NCI-H1694 treated with DMSO at 0.1 percent for 48 hours (cell line): ENCODE data around the gene CCKAR.
"Not testable (repeated sequence)": the region's sequence is repeated elsewhere in the genome, so short reads cannot be mapped to it uniquely, and the experiment has no call there.

Experiments
- DNase-seq: peaks from one replicate; lab custom pipeline; 2025; lab: John Stamatoyannopoulos, UW

Gene CCKAR, protein sequence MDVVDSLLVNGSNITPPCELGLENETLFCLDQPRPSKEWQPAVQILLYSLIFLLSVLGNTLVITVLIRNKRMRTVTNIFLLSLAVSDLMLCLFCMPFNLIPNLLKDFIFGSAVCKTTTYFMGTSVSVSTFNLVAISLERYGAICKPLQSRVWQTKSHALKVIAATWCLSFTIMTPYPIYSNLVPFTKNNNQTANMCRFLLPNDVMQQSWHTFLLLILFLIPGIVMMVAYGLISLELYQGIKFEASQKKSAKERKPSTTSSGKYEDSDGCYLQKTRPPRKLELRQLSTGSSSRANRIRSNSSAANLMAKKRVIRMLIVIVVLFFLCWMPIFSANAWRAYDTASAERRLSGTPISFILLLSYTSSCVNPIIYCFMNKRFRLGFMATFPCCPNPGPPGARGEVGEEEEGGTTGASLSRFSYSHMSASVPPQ

DNA sequence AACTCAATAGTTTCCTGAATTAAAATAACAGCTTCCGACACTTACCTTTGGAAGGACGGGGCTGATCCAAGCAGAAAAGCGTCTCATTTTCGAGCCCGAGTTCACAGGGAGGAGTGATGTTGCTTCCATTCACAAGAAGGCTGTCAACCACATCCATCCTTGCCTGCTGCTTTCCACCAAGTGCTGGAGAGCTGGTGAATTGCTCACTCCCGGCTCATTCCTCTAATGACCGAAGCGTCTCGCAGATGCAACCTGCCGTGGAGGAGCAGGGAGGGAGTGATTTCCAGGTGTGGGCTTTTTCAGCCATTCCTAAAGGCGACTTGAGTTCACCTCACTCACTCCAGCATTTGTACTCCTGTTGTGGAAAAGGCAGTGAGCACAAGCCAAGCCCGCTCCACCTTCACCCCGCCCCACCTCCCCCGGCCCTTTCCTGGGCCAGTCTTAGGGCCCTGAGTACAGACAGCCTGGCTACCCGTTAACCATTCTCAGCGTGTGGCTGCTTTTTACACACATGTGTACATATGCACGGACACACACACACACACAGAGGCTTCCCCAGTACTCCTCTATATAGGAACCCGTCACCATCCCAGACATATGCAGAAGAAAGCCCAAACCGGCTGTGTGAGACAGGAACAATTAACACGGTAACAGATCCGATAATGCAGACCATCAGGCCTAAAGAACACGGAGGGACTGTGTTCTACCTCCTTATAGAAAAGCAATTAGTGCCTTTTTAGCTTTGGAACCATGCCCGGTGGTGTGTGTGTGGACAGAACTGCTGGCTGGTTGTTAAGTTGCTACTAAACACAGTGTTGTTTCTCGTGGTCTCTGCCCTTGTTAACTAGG is at the start of gene CCKAR:
Gene CCKAR (minus strand): TSS at position 374 of the 849 bp plus-strand sequence. CDS start 217 bp downstream, at position 157.
- no peak for DNase-seq

DNA sequence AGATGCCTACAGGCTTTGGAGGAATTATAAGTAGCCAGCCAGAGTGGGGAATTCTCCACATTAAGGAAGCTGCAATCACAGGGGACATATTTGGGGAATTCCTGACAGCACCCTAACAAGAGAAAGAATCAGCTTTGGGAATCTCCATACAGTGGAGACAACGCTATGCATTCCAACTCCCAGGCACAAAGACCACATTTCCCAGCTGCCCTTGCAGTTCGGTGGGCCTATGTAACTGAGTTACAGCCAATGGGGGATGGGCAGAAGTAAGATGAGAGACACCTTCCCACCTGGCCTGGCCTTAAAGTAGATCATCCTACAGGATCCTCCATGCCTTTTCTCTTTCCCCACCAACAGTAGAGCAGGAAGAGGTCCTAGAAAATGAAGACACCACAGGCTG is 43.4 kb upstream of the CCKAR start:
- no peak for DNase-seq

DNA sequence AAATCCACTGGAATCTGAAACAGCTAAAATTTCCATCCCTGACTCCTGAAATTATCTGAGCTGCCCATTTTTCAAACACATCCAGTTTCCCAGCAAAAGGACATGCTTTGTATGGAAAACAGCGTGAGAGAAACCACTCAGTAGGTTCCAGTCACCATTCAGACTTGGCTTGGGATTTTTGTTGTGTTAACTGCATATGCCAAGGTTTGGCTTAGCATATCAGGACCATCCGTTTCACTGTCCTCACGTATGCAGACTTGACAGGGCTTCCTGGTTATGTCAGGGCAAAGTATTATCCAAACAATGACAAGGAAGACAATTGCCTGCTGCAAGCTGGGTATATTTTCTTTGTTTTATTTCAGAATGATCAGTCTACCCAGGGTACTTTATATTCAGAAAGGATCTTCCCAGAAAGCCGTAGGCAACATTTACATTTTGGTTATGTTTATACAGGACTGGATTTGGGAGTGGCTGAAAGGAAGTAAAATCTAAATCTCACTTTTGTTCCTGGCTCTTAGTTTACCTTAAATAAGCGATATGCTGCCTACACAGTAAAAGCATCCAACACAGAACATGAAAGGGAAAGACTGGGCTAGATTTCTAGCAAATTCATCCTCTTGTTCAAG is 41.3 kb upstream of the CCKAR start:
- DNase-seq: no peak

DNA sequence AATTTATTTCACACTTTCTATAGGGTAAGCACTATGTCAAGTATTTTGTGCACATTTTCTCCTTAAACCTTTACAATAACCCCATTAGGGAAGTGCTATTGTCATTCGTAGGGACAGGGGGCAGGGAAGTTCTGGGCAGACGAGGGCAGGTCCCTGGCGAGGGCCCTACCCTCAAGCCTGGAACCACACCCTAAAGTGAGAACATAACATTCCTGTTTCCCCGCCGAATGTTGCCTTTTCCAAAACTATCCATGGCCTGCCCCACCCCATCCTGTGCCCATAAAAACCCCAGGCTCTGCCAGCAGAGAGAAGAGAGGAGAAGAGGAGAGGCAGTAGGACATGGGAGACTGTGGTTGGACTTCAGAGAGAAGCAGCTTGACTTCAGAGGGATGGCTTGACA is 39.8 kb upstream of the CCKAR start:
- DNase-seq: no peak

DNA sequence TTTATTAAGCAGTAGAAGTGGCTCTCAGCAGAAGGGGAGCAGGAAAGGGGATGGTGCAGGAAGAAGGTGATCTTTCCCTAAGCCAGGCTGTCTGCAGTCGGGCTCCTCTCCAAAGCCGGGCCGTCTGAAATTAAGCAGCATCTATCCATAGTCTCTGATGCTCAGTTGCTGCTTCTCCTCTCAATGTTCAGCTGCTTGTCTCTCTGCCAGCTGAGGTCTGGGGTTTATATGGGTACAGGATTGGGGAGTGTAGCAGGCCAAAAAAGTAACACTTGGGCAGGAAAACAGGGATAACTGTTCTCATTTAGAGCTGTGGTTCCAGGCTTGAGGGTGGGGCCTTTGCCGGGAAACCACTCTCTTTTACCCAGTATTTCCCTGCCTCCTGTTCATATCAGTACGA is 39.2 kb upstream of the CCKAR start:
- no peak for DNase-seq

DNA sequence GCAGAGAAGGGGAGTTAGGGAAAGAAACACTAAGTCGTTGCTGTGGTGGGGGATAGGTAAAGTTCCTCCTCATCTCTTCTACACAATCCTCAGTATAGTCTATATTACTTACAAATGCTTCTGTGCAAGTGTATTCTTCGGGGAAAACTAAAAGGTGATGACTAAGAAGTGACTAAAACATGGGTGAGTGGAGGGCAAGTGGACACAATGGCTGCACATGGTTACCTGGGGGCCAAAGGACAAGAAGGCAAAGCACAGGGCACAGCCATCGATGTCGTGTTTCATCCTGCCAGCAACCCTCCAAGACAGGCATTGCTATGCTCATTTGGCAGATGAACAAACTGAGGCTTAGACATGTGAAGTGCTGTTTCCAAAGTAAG is 35.5 kb upstream of the CCKAR start:
- no peak for DNase-seq

DNA sequence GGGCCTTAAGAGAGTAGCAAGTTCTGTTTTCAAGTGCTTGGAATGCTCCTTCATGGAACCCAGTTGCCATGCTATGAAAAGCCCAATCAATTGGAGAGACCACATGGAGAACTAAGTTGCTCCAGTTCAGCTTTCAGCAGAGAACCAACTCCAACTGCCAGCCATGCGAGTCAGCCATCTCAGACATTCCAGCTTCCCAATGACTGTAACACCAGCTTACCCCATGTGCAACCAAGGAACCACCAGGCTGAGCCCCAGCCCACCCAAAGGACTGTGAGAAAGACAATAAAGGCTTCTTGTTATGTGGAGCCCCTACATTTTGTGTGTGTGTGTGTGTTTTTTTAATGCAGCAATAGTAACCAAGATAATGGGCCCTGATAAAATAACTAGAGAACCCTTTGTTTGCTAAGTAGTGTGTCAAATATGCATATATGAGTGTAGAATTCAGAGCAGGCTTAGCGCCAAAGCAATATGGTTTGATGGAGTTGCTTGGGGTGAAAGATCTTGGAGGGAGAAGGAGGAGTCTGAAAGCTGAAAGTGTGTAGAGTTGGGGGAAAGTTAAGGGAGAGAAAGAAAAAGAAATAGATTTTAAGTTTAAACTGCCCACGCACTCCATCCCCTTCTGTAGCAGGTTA is 35.0 kb upstream of the CCKAR start:
- no peak for DNase-seq

DNA sequence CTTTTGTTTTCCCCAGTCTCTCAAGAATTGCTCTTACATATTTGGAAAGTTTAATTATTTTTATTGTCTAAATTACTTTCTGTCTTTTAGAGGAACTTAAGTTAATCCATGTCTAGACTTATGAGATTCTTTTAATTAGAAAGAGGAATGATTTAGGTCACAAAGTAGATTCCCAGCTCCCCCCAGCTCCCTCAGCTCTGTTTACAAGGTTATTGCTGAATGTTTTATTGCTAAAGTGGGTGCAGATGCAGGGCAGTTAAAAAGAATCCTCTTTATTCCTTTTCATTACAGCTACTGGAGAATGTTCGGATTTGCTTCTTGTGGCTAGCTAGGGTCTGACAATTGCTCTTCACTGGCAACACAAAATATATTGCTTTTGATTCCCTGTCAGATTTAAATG is 33.7 kb upstream of the CCKAR start:
- DNase-seq: no peak

DNA sequence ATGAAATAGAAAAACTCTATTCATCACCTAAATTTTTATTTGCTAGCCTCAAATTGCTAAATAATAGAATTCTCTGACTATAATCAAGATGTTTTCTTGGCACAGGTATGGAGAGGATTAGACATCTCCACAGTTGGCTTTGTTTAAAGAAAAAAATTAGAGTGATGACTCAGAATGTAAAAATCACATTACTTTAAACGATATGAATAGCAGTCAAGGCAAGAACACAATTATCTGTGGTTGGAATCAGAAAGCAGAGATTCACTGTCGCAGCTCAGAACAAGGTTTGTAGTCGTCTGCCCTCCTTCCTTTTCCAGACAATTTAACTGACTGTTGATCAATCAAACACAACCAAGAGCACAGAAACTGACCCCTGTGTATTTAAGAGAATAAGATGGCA is 32.2 kb upstream of the CCKAR start:
- no peak for DNase-seq

DNA sequence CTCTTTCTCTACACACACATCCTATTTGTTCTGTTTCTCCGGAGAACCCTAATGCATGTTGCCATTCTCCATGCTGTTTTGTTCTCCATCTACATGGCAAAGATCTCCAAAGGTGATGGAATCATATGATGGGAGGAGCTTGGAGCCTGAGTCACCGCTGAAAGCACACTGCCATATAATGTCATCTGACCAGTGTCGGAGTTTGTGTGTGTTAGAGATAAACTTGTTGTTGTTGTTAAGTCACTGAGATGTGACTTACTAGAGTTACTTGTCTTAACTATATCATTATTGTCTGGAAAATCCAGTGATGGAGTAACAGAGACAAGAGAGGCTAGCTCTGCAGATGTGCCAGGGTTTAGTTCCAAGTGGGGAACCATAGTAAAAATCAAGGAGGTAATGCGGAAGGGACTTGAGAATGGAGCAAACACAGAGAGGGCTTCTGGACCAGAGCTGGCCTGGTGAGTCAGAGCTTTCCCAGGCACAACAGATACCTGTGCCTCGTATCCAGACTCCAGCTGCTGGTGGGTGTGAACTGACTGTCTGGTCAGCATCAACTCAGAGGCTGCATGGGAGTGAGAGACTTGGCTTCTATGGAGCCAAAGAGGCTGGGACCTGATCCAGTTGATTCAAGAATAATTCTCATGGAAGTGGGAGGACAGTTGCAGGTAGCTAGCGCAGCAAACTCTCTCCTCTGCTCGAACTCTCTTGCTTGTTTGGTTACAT is 30.6 kb upstream of the CCKAR start:
- DNase-seq: no peak

DNA sequence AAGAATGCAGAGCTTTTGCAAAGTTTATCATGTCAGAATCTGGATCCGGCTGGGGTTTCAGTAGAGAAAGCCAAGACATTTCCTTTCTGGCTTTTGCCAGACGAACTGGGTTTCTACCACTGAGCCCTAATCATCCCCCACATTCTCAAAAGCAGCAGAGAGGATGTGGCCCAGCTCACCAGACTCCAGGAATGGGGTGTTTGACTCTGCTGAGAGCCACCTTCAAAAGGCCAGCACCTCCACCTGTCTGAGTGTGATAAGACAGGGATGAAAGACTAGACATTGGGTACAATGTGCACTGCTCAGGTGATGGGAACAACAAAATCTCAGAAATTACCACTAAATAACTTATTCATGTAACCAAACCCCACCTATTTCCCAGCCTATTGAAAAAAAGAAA is 25.7 kb upstream of the CCKAR start:
- DNase-seq: no peak

DNA sequence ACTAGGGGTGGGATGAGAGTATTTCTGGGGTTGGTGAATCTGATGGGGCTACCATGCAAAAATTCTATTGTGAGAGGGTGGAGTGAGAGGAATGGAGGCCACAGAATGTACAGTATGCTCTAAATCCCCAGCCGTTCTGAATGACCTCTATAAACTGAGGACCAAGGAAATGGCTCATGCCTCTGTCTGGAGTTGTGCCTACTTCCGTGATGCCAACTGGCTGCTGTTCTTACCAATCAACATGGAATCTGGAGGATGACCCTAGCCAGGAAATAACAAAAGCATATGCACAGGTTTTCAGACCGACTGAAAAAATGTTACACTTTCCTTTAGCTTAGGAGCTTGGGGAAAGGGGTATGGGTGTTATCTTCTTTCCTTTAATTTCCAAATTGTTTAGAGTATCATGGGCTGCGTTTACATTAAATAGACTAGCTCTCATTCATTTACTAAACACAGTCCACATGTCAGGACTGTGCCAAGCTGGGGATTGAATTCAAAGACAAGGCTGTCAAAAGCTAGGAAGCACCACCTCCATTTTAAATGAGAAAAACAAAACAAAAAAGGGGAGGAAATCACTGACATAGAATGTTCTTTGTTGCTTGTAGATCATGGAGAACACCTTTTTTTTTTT is 20.2 kb upstream of the CCKAR start:
- DNase-seq: no peak

DNA sequence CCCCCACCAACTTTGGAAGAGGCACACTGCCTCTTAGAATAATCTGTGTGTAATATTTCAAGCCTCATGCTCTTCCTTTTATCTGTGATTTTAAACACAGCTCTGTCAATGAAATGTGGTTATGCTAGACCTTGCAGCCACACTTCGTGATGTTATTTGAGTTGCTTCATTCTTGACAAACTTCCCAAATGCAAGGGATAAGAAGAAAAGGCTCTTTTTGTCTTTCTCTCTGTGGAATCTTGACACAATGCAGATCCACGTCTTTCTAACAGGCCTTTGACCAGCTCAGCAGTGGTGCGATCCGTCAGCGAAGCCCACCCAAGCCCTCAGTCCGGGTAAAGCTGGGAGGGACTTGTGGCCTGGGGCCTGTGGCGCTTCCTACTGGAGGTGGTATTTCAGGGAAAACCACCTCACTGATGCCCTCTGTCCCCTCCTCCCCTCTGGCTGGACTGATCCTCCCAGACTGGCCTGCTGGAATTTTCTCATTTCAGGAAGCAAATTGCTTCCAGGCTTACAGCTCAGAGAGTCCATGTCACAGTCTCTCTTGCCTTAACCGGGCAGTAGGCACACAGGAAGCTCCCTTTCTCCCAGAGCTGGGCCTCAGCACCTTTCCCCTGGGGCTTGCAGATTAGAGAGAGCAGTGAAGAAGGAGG is 19.5 kb upstream of the CCKAR start:
- DNase-seq: no peak

DNA sequence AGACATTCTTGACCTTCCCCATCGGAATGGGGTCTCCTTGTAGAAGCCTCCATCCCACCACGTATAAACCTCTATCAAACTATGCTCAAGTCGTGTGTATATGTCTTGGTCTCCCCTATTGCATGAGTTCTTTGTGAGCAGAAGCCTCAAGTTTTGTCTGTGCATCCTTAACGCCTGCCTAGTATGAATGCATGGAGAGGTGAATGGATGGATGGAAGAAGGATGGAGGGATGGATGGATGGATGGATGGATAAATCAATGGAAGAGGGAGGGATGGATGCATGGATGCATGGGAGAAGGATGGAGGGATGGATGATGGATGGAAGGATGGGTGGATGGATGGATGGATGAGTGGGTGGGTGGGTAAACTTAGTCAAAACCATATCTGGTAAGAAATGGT is 17.0 kb upstream of the CCKAR start:
- DNase-seq: no peak

DNA sequence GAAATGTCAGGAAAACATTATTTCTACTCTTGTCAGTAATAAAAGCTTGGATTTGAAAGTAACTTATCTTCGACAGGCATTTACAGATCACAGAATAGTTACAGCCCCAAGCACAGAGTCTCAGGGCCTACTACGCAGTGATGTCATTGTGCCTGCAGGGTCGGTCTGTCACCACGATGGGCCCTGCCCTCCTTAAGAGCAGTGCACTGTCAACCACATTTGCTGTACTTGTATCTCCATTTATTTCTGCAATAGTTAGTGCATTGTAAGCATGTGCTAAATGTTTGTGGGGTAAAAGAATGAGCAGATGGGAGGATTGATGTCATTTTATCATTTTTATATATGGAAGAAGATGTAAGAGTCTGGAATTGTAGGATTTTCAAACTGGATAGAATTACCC is 13.6 kb upstream of the CCKAR start:
- no peak for DNase-seq

DNA sequence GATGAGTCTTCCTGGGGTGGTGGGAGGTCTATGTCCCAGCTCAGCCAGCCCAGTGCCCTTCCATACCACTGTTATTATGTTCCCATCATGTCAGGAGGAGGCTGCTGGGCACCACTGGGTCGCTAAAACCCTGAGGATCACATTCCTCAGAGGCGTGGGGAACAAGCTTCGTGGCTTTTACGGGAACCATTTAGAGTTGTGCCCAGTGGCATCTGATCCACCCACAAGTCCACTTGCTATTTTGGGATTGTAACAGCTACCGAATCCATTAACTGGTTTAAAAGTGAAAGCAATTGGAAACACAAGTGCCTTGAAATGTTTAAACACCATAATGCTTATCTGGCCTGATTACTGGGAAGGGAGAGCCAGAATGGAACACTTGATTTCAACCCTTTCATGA is 13.1 kb upstream of the CCKAR start:
- DNase-seq: no peak

DNA sequence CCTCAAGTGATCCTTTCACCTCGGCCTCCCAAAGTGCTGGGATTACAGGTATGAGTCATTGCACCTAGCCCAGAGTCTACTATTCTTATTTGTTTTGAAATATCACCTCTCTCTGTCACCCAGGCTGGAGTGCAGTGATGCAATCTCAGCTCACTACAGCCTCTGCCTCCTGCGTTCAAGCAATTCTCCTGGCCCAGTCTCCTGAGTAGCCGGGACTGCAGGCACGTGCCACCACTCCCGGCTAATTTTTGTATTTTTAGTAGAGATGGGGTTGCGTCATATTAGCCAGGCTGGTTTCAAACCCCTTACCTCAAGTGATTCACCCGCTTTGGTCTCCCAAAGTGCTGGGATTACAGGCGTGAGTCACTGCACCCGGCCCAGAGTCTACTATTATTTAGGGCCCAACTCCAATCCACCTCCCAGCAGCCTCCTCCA is 10.3 kb upstream of the CCKAR start:
- not testable (repeated sequence) for DNase-seq

DNA sequence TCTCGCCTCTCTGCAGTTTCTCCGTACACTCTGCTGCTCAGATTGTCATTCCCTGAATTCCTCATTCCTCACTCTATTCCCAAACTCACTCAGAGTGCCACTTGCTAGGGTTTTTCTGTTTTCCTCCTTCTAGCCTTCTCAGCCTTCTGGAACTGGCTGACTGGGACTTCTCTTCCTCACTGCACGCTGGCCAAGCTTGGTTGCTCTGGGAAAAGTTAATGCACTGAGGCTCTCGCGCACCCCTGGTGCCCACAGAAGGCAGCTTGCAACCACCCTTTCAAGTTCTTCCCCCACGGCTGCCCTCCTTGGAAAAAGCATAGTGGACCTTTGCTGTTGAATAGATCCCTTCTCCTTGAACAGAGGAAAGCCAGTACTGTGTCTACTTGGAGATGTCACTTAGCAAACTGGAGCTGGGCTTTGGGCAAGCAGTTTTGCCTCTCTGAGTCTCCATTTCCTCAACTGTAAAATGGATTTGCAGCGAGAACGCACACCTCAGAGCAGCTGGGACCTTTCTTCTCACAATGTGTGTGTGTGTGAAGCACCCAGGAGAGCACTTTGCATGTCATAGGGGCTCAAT is 6.0 kb upstream of the CCKAR start:
- DNase-seq: no peak

DNA sequence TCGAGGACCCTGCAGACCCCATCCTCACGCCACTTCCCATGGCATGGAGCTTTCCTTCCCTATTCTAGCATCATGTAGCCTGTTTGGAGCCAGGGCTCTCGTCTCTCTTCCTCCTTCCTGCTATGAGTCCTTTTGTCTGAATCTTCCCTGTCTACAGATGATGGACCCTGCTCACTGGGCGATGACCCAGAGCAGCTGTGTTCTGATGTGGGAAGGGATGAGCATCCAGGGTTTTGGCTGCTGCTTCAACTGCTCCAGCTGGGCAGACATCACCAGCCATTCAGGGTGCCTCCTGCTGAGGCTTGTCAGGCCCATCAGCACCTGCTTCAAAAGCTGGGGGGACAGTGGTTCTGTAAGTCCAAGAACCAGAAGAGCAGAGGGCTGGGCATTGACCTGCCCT is 3.2 kb upstream of the CCKAR start:
- DNase-seq: no peak

DNA sequence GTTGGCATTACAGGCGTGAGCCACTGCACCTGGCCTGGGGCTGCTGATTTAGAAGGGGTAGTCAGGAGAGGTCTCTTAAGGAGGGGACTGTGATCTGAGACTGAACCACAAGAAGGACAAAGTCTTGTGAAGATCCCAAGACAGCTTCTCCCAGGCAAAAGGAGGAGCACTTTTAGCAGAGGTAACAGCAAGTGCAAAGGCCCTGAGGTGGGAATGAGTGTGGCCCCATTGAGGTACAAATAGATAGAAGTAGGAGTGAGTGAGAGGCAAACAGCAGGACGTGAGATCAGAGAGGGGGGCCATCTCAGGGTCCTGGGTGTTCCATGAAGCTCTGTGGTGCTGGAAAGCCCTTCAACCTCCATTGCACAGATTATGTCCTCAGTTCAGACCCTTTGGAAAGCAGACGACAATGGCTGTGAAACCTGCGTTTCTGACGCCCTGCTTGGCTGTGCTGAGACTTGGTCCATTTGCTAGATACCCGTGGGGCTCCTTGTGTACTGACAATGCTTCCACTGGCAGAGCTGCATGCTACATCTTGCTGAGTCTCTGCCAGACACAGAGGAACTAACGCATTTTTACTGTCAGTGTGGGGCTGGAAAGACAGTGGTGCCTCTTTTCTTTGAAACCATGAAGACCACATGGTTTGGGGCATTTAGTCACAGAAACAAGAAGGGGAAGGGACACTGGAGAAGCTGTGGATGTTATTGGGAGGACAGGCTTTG is 1.3 kb upstream of the CCKAR start:
- DNase-seq: no peak
